ENCODE data around the gene CNTNAP2.

The CNTNAP2 gene

DNA sequence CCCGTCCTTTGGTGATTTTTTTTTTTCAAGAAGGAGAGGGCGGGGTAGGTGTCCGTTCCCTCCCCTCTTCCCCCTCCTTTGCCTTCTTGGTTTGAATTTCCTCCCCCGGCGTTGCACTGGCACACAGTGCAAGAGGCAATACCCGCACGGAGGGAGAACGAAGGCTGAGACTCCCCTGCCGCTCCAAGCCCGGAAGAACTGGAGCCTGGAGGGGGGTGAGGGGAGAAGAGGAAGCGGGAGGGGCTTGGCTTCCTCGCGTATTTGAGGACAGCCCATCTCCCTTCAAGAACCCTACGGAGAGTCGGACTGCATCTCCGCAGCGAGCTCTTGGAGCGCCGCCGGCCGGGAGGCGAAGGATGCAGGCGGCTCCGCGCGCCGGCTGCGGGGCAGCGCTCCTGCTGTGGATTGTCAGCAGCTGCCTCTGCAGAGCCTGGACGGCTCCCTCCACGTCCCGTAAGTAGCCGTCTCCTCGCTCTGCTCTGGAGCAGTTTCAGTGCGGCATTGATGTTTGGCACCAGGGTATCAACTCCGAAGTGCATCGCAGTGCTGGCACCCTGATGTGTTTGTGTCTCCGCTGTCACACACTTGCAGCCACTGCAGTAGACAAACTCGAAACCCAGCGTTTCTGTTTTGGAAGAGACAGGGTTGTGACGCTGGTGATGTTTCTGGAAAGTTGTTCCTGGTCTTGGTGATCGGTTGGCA lies at the start of gene CNTNAP2:
Gene CNTNAP2, plus strand, starts transcription at position 281 of the 702 bp plus-strand sequence. Its CDS starts 76 bp downstream, at position 357.
- peak; percentile 69 to 84 for DNase-seq

DNA sequence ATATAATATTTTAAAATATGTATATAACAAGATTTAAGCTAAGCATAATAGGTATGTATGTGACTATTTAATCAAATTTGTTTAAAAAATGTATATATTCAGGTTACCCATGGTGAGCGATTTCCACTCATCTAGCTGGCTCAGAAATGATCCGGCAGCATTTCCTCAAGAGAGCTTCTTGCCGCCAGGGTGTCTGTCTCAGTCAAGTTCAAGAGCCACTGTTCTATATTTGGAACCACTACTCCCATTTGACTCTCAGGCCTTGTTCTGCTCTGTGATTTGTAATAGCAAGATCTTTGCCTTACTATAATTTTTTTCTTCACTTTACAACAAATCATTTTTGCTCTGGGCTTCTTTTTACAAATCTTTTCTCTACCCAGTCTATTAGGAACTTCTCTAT lies 48.7 kb upstream of the CNTNAP2 start:
- DNase-seq: no peak

DNA sequence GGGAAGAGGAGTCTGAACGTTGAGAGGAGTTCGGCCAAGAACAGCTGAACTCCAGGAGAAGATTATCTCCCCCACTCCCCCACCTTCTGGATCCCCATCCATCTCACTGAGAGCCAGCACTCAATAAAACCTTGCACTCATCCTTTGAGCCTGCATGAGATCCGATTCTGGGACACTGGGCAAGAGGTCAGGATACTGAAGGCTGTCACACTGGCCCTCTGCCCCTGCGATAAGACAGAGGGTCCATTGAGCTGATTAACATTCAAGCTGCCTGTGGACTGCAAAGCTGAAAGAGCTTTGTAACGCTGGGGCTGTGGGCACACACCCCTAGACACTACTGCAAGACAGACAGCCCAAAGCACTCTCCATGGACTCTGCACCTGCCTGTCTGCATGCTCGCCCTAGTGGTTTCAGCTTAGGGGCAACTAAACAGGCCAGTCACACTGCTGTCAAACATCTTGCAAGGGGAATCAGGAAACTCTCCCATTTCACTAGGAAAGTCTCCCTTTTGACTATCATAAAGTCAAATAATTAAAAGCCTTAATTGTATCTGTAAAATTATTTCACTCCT lies 42.3 kb upstream of the CNTNAP2 start:
- DNase-seq: no peak

DNA sequence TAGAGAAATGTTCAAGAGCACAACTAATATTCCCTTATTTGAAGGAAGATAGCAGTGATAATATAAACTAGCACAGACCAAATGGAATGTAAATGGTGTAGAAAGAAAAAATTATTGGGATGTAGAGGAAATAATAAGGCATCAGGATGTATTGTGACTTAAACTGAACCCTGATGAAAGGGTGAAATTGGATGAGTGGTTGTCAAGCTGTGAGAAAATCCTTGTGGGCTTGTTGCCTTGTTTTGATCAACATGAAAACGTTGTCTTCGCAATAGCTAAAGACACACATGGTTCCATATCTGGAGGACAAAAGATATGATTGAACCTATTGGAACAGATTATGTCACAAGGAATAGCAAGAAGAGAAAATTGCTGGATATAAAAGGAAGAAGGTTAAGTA lies 40.3 kb upstream of the CNTNAP2 start:
- no peak for DNase-seq

DNA sequence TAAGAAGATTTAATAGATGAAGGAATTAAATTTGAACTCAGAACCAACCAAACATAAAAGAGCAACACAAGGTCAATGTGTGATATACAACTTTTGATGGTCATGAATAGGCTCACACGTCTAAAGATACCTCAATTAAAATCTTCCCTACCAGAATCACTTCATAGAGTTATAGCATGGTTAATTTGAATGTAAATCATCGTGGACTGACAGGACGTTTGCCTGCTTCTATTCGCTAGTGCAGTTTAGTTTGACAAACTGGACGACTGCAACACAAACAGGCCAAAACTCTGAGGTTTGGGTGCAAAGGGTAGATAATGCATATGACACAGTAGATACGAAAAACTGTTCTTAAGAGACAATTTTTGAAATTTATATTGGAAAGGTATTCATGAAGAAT lies 32.5 kb upstream of the CNTNAP2 start:
- no peak for DNase-seq

DNA sequence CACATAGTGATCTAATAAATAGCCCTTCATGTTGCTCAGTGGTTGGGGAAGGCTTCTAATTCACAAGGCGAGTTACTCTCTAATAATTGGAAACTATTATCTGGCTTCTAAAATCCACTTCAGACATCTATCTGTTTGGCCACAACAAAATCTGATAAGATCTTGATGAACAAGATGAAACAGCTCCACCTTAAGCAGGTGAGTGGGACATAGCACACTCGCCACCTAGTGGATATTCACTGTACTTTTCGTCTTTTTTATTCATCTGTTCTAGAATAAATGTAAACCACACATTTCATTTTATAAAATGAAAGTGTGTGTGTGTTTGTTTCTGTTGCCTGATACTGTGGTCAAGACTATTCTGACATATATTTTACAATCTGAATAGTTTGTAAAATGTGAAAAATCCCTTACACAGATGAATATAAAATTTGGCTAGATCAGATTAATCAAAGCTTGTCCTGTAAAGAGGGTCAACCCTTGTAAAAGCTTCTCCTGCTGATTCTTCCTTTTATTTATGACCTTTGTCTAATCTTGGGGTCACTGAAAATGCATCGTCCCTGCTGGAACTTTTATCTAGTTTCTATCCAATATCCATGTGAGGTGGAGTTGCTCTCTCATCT lies 26.5 kb upstream of the CNTNAP2 start:
- peak; percentile 64 to 72 for DNase-seq

DNA sequence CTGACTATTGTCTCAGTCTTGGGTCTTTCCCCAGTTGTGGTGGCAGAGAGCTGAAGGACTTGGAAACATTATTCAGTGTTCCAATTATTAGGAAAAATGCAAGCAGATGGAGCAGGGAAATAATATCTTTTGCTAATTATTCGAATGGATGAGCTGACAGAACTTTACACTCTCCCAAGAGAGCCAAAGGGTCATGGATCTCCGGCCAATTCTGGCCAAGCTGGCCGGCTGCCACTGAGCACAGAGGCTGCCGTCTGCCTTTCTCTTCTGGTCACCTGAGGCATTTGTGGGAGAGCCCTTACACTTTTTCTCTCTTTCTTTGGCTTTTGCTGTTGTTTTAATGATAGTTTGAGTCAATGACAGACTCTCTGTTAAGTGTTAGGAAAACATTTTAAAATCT lies 22.2 kb upstream of the CNTNAP2 start:
- no peak for DNase-seq

DNA sequence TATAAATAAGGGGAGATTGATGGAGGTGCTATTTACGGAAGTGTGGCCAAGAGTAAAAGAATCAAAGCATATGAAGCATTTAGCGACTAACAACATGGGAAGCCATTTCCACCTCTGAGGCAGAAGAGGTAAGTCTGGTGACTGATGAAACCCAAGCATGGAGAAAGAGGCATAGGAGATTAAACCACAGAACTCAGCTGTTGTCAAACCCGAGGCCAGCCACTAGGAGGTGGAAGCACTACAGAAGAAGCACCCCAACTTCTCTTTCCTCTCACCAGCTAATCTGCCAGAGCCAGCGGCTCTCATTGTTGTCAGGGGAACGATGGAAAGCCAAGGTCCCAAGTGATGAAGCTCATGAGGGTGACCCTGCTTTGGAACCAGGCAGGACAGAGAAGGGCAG lies 19.6 kb upstream of the CNTNAP2 start:
- DNase-seq: peak; percentile 10 to 48

DNA sequence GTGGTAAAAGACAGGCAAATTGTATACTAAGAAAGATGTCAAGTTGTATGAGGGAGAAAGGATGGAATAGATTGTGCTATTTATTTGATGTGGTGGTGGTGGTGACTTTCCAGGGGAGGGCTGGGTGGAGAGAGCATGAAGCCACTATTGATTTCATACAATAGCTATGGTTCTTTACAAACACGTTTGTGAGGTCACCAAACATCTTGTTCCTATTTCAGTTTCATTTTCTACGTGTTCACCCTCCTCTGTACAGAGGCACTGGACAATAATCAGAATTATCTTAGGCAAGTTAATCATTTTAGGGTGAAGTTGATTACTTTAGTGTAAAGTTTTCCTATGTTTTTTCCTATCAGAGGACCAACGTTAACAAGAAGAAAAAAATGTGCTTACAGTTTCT lies 10.3 kb upstream of the CNTNAP2 start:
- no peak for DNase-seq

DNA sequence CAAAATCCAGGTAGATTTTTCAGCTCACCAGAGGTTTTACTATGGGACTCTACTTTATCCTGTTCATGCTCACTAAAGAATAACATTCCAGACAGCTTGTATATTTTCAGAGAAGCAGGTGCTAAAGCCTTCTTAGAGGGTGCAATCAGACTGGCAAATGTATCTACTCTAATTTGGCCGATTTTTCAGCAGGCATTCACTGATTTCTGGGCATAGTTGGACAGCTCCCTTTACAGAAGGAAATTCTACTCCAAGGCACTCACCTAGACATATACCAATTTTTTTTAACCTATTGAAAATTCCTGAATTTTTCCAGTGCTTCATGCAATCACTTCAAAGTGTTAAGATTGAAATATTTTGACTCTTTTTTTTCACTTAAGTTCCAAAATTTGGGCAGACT lies 3.8 kb upstream of the CNTNAP2 start:
- no peak for DNase-seq

DNA sequence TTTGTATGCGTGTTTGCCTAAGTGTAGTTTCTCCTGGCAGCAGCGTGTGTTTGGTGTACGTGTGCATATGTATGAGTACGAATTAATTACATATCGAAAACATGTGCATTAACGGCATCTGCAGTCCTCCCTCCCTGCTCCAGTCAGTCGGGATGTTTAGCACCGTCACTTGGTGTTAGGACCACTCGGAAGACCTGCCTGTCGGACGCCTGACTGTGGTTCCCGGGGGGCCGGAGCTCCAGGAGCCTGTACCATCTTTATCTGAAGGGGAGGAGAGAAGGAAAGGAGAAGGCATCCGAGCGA lies 1.1 kb upstream of the CNTNAP2 start:
- peak in 1 of 2 experiments; percentile 65 for DNase-seq

DNA sequence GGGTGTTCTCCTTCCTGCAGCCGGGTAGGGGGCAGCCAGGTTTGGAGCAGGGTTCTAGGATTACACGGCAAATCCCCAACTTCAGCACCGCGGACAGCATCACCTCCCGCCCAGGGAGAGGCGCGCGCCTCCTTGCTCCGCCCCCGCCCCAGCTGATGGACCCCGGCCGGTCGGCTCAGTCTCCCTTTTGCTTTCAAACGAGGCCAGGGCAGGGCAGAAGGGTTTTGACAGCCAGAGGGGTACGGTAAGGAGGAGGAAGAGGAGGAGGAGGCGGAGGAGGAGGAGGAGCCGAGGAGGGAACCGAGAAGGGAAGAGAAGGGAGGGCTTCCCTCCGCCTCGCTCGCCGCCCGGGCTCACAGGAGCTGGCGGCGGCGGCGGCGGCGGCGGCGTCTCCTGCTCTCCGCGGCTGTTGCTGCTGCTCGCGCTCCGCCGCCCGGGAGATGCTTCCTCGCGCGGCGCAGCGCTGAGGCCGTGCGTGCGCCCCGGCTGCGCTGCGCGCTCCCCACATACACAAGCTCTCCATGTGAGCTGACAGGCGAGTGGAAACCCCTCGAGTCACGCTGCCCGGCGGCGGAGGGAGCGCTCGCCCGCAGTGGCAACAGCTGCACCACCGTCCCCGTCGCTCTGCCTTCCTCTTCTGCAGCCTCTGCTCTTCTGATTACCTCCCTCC lies 615 bp upstream of the CNTNAP2 start:
- peak; percentile 69 to 78 for DNase-seq

DNA sequence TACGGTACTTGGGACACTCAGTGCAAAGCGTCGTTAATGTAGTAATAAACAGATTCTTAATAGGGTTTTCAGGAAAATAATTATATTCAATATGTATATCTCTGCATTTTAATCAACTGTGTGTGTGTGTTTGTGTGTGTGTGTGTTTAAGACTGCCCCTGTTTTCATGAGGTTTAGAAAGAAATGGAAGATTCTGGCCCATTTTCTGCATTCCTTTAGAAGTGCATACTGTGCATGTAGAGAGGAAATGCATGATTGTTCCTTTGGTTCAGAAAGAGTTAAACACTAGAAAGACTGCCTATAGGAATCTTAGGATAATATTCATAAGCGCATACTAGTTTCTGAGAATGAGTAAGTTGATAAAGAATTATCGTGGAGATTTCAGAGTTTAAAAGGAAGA lies 975 bp downstream of the CNTNAP2 start:
- DNase-seq: no peak

DNA sequence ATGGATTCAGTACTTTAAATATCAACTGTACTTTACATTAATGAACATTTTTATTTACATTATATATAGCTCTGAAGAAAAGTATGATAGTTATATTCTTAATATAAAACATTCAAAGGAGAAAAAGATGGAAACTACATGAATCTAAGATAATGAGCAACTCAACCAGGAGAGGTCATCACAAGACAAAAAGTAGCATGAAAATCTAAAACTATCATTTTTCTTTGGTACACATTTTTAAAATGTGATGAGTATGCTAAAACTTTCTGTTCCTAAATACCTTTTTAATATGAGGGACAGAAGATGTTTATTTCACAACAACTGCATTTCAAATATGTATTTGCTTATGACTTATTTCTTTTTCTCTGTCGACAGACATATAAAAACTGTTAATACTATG lies 2.4 kb downstream of the CNTNAP2 start:
- DNase-seq: peak in 1 of 2 experiments; percentile 7

DNA sequence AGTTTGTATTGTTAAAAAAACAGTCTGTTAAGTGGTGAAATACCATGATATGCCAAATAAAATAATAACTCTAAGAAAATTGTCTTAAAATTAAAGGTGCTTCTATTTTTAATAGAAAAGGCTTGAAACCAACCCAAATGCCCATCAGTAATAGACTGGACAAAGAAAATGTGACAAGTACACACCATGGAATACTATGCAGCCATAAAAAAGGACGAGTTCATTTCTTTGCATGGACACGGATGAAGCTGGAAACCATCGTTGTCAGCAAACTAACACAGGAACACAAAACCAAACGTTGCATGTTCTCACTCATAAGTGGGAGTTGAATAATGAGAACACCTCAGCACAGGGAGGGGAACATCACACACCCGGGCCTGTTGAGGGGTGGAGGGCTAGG lies 7.1 kb downstream of the CNTNAP2 start:
- DNase-seq: no peak

DNA sequence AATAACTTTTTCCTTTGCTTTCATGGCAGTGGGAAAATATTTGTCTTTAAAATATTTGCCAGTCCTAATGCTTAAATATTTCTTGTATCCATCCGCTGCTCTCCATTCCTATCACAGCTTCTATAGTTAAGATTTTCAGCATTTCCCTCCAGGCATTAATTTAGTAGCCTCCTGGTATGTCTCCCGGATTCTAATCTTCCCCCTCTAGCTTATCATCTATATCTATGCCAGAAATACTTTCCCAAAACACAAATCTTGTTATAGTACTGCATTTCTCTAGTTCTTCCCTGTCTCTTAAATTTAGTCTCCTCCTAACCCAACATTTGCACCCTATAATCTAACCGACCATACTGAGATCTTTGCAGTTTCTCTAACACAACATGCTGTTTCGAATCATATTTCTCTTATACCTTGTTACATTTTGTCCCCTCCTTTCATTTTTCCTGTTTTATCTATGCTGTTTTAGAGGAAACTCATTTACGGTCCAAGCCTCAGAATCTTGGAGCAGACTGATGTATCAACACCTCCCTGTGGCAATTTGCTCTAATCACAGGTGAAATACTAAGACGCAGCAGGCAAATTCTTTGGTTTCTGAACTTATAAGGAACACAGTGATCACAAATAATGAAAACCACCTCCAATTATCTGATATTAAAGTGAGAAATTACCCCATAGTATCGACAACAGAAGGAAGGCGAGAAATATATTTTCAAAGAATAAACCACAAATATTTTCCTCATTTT lies 10.3 kb downstream of the CNTNAP2 start:
- no peak for DNase-seq

DNA sequence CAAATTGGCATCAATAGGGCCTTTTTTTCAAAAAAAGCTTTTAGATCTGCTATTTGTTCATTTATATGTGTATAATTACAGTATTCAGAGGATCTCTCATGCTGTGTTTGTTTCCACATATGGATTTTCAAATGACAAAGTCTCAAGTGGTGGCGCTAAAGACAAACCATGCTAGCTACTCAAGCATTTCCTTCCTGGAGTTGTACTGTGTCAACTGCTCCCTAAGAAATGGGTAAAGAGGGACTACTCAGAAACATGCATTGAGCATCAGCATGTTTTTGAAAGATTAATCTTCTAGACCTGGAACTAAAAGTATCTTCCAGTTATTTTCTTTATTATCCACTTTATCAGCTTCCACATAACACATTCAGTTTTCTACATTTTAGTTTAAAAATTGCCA lies 12.7 kb downstream of the CNTNAP2 start:
- peak; percentile 30 to 76 for DNase-seq

DNA sequence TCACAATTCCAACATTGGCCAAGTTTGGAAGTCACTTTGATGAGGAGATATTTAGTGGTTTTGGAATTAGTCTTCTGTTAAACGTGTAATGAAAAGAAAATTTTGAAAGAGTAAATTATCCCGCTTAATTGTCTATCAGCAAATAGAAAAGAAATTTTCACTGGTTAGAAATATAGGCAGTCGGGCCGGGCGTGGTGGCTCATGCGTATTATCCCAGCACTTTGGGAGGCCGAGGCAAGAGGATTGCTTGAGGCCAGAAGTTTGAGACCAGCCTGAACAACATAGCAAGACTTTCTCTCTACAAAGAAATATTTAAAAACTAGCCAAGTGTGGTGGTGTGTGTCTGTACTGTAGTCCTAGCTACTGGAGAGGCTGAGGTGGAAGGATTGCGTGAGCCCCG lies 13.4 kb downstream of the CNTNAP2 start:
- no peak for DNase-seq

DNA sequence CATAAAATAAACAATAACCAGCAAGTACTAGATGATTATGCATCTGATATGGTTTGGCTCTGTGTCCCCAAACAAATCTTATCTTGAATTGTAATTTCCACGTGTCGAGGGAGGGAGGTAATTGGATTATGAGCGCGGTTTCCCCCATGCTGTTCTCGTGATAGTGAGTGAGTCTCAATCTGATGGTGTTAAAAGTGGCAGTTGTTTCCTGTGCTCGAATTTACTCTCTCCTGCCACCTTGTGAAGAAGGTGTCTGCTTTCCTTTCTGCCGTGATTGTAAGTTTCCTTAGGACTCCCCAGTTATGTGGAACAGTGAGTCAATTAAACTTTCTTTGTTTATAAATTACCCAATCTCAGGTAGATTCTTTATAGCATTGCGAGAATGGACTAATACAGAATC lies 15.1 kb downstream of the CNTNAP2 start:
- no peak for DNase-seq

DNA sequence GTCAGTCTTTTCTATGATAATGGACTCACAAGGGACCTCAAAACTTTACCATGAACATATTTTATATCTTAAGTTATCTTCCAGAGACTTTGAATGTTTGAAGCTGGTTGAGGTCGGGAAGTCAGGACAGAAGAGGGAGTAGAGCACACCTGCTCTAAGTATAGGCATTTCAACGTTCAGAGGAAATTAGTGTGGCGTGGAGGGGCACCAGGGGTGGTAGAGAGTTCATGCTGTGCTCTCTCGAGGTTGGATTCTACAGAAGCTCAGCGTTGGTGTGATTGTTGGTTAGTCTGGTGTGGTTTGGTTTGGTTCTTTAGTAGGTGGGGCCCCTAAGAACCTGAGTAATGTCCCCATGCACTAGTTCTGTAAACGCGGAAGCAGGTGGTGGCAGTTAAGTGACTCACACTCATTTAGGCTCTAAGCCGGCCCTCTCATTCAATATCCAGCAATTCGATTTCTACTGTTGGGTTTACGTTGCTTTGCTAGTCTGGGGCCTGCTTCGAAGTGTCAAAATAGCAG lies 19.8 kb downstream of the CNTNAP2 start:
- peak in 1 of 2 experiments; percentile 11 for DNase-seq

DNA sequence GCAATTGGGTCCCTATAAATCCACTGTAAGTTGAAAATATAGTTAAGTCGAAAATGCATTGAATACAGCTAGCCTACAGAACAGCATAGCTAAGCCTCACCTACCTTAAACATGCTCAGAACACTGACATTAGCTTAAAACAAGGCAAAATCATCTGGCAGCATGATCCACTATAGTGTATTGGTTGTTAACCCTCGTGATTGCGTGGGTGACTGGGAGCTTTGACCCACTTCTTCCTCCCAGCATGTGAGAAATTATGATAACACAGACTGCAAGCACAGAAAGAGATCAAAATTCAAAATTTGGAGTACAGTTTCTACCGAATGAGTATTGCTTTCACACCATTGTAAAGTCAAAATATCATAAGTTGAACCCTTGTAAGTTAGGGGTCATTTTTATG lies 22.3 kb downstream of the CNTNAP2 start:
- DNase-seq: no peak

DNA sequence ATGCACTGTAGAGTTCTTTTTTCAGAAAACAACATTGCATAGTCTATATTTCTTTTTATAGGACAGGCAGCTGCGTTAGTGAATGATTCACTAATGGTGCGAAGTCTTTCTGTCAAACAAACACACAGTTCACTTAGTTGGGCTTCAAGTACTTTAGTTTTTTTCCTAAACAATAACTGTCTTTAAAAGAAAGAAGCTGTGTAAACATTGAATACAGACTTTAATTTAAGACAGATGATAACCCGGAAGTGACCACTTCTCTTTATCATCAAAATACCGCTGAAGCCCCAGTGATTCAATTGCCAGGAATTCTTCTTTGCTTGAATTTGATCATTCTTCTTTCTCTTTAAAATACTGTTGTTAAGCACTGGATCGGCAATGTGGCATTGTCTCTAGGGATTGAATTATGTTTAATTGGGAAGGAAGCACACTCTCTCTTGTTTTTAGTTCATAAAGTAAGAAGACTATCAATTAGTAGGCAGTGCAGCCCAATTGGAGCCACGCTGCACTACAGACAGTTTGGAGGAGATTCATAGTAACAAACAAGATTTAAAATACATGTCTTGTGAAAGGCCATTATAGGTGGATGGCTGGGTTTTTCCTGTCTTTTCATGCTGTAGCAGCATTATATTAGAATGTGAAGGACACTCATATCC lies 30.4 kb downstream of the CNTNAP2 start:
- peak in 1 of 2 experiments; percentile 14 for DNase-seq

DNA sequence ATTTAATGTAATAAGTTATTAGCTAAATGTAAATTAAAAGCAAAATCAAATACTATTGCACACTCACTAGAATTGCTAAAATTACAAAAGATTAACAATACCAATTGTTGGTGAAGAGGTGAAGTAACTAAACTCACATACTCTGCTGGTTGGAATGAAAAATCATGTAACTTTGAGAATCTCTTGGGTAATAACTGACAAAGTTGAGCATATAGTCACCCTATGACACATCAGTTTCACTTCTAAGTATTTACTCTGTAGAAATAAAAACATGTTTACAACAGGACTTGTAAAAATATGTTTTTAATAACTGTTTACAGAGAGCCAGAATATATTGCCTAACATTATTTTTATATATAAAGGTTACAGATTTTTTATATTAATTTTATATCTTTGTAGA lies 33.6 kb downstream of the CNTNAP2 start:
- DNase-seq: no peak
